ENCODE results near the gene TNFSF13B. TPM values are rescaled to one million over a fixed set of nuclear protein-coding genes. Genes with fewer than 3 reads are reported as not detected.
"Not testable (repeated sequence)": the region's sequence is repeated elsewhere in the genome, so short reads cannot be mapped to it uniquely, and the experiment has no call there.

TNFSF13B gene
- not detected in 2 replicates for total RNA-seq (2014; rRNA removed; shearing (Covaris generic))

GRCh38 chr13:108269601-108270328, at the start of gene TNFSF13B:
TNFSF13B (plus strand) TSS chr13:108269718; CDS start chr13:108269896, 178 bp downstream.
- peak; percentile 16 for DNase-seq (ENCODE audit: low spot score)

- DNase-seq (ENCODE audit: low spot score) = no peak
Measured at GRCh38 chr13:108220041-108220440, 49.5 kb upstream of the TNFSF13B start.

- DNase-seq (ENCODE audit: low spot score) = no peak
Measured at GRCh38 chr13:108223687-108224503, 45.6 kb upstream of the TNFSF13B start.

GRCh38 chr13:108225440-108225839, 44.1 kb upstream of the TNFSF13B start:
- DNase-seq (ENCODE audit: low spot score) = no peak

GRCh38 chr13:108226184-108226583, 43.3 kb upstream of the TNFSF13B start:
- no peak for DNase-seq (ENCODE audit: low spot score)

- peak; percentile 36 for DNase-seq (ENCODE audit: low spot score)
Measured at GRCh38 chr13:108227651-108228272, 41.8 kb upstream of the TNFSF13B start.

- no peak for DNase-seq (ENCODE audit: low spot score)
Measured at GRCh38 chr13:108230377-108230776, 39.1 kb upstream of the TNFSF13B start.

- no peak for DNase-seq (ENCODE audit: low spot score)
Measured at GRCh38 chr13:108249150-108249549, 20.4 kb upstream of the TNFSF13B start.

- no peak for DNase-seq (ENCODE audit: low spot score)
Measured at GRCh38 chr13:108257248-108257647, 12.3 kb upstream of the TNFSF13B start.

GRCh38 chr13:108263621-108264355, 5.7 kb upstream of the TNFSF13B start:
- DNase-seq (ENCODE audit: low spot score) = no peak

- no peak for DNase-seq (ENCODE audit: low spot score)
Measured at GRCh38 chr13:108266321-108266990, 3.1 kb upstream of the TNFSF13B start.

GRCh38 chr13:108267347-108267746, 2.2 kb upstream of the TNFSF13B start:
- DNase-seq (ENCODE audit: low spot score) = no peak

GRCh38 chr13:108267855-108268254, 1.7 kb upstream of the TNFSF13B start:
- DNase-seq (ENCODE audit: low spot score) = not testable (repeated sequence)

- no peak for DNase-seq (ENCODE audit: low spot score)
Measured at GRCh38 chr13:108268466-108269112, 929 bp upstream of the TNFSF13B start.

GRCh38 chr13:108270442-108270841, 924 bp downstream of the TNFSF13B start:
- no peak for DNase-seq (ENCODE audit: low spot score)

- no peak for DNase-seq (ENCODE audit: low spot score)
Measured at GRCh38 chr13:108272333-108272732, 2.8 kb downstream of the TNFSF13B start.

GRCh38 chr13:108273429-108274118, 4.1 kb downstream of the TNFSF13B start:
- DNase-seq (ENCODE audit: low spot score) = no peak

- DNase-seq (ENCODE audit: low spot score) = no peak
Measured at GRCh38 chr13:108274718-108275117, 5.2 kb downstream of the TNFSF13B start.

GRCh38 chr13:108276060-108276459, 6.5 kb downstream of the TNFSF13B start:
- no peak for DNase-seq (ENCODE audit: low spot score)

- no peak for DNase-seq (ENCODE audit: low spot score)
Measured at GRCh38 chr13:108278466-108278865, 8.9 kb downstream of the TNFSF13B start.
